Measurements from ENCODE around the gene TFRC.
"Not testable (repeated sequence)": the region's sequence is repeated elsewhere in the genome, so short reads cannot be mapped to it uniquely, and the experiment has no call there.

Gene TFRC

GRCh38 chr3:196121066-196121465, 39.2 kb upstream of the TFRC start:
- no peak for TF ChIP-seq CTCF (IDR thresholded peaks at IDR 0.05; ENCODE audit: low read depth, low read length, missing control alignments)
- no peak overlapping the region for H3K4me3 ChIP-seq (replicated peaks; ENCODE audit: low read depth, low read length)
- no peak for DNase-seq (ENCODE audit: extremely low read depth, low read depth)

GRCh38 chr3:196120291-196120951, 38.5 kb upstream of the TFRC start:
- no peak for TF ChIP-seq CTCF (IDR thresholded peaks at IDR 0.05; ENCODE audit: low read depth, low read length, missing control alignments)
- no peak overlapping the region for H3K4me3 ChIP-seq (replicated peaks; ENCODE audit: low read depth, low read length)
- DNase-seq (ENCODE audit: extremely low read depth, low read depth): no peak

GRCh38 chr3:196117809-196118208, 35.9 kb upstream of the TFRC start:
- no peak overlapping the region for H3K4me3 ChIP-seq (replicated peaks; ENCODE audit: low read depth, low read length)
- no peak for TF ChIP-seq CTCF (IDR thresholded peaks at IDR 0.05; ENCODE audit: low read depth, low read length, missing control alignments)
- no peak for DNase-seq (ENCODE audit: extremely low read depth, low read depth)

- DNase-seq (ENCODE audit: extremely low read depth, low read depth): no peak
- no peak for TF ChIP-seq CTCF (IDR thresholded peaks at IDR 0.05; ENCODE audit: low read depth, low read length, missing control alignments)
- no peak overlapping the region for H3K4me3 ChIP-seq (replicated peaks; ENCODE audit: low read depth, low read length)
These were observed 33.8 kb upstream of the TFRC start for GRCh38 chr3:196115678-196116083.

- no peak for DNase-seq (ENCODE audit: extremely low read depth, low read depth)
- no peak overlapping the region for H3K4me3 ChIP-seq (replicated peaks; ENCODE audit: low read depth, low read length)
- no peak for TF ChIP-seq CTCF (IDR thresholded peaks at IDR 0.05; ENCODE audit: low read depth, low read length, missing control alignments)
These were observed 30.1 kb upstream of the TFRC start for GRCh38 chr3:196111939-196112386.

GRCh38 chr3:196108075-196108743, 26.3 kb upstream of the TFRC start:
- H3K4me3 ChIP-seq (replicated peaks; ENCODE audit: low read depth, low read length): no peak overlapping the region
- no peak for DNase-seq (ENCODE audit: extremely low read depth, low read depth)
- TF ChIP-seq CTCF (IDR thresholded peaks at IDR 0.05; ENCODE audit: low read depth, low read length, missing control alignments): no peak

- not testable (repeated sequence) for DNase-seq (ENCODE audit: extremely low read depth, low read depth); H3K4me3 ChIP-seq (replicated peaks; ENCODE audit: low read depth, low read length)
These were observed 22.8 kb upstream of the TFRC start for GRCh38 chr3:196104707-196105106.

GRCh38 chr3:196098365-196098980, 16.6 kb upstream of the TFRC start:
- DNase-seq (ENCODE audit: extremely low read depth, low read depth); H3K4me3 ChIP-seq (replicated peaks; ENCODE audit: low read depth, low read length): not testable (repeated sequence)

Measured in HFF-Myc (cell line).